GM12874 (cell line): ENCODE data around the gene NEURL2.

Source experiments
- TF ChIP-seq, protein P1 (sequence below): IDR thresholded peaks from 2 replicates; pipeline ENCODE4 v1.5.1; 2011; ENCODE audit warnings: low read depth, mild to moderate bottlenecking, control low read depth, low read length, moderate library complexity; ENCODE audit not compliant: insufficient read depth

The NEURL2 gene

DNA sequence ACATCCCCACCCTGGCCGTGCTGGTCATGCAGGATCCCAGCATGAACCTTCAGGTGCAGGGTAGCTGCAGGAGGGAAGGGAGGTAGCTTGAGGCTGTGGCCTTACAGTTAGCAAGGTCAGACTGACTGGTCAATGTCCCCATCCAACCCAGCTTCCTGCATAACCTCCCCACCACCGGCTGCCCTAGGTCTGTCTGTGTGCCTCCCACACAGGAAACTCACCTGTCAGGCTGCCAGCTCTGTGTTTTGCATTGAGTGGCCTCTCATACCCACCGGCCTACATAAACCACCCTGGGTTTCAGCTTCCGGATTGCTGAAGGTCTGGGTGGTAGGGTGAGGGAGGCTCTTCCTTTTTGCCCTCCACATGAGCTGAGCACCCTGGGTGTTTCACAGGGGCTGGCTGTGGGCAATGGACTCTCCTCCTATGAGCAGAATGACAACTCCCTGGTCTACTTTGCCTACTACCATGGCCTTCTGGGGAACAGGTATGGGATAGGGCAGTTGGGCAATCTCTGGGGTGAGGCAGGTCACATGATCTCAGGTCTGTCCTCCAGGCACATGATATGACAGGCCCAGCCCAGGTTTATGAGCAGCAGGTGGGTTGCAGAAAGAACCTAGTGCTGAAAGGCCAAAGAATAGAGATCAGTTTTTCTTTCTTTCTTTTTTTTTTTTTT is 2.0 kb upstream of the NEURL2 start:
- TF ChIP-seq, protein P1, sequence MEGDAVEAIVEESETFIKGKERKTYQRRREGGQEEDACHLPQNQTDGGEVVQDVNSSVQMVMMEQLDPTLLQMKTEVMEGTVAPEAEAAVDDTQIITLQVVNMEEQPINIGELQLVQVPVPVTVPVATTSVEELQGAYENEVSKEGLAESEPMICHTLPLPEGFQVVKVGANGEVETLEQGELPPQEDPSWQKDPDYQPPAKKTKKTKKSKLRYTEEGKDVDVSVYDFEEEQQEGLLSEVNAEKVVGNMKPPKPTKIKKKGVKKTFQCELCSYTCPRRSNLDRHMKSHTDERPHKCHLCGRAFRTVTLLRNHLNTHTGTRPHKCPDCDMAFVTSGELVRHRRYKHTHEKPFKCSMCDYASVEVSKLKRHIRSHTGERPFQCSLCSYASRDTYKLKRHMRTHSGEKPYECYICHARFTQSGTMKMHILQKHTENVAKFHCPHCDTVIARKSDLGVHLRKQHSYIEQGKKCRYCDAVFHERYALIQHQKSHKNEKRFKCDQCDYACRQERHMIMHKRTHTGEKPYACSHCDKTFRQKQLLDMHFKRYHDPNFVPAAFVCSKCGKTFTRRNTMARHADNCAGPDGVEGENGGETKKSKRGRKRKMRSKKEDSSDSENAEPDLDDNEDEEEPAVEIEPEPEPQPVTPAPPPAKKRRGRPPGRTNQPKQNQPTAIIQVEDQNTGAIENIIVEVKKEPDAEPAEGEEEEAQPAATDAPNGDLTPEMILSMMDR = no peak

DNA sequence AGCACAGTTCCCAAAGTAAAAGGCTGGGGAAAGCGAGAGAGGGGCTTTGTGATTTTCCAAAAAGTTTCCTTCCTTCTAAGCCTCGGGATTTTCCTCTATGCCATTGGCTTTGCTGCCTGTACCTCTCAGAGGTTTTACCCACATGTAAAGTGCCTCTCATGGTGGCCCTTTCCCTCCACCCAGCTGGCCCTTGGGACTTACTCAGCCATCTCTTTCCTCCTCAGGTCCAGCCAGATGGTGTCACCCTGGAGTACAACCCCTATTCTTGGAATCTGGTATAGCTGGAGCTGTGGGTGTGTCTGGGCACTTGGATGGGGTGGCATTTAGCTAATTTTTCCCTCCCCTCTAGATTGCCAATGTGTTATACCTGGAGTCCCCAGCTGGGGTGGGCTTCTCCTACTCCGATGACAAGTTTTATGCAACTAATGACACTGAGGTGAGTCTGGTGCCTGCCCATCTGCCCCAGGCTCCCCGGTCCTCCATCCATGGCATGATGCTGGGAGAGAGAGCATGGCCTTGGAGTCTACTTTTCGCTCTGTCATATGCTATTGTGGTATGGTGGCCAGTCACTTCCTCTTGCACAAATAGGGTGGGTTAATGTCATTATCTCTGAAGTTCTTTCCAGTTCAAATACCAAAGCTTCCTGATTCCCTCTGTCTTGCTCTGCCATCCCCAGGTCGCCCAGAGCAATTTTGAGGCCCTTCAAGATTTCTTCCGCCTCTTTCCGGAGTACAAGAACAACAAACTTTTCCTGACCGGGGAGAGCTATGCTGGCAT is 1.2 kb upstream of the NEURL2 start:
- TF ChIP-seq, protein P1 = no peak

DNA sequence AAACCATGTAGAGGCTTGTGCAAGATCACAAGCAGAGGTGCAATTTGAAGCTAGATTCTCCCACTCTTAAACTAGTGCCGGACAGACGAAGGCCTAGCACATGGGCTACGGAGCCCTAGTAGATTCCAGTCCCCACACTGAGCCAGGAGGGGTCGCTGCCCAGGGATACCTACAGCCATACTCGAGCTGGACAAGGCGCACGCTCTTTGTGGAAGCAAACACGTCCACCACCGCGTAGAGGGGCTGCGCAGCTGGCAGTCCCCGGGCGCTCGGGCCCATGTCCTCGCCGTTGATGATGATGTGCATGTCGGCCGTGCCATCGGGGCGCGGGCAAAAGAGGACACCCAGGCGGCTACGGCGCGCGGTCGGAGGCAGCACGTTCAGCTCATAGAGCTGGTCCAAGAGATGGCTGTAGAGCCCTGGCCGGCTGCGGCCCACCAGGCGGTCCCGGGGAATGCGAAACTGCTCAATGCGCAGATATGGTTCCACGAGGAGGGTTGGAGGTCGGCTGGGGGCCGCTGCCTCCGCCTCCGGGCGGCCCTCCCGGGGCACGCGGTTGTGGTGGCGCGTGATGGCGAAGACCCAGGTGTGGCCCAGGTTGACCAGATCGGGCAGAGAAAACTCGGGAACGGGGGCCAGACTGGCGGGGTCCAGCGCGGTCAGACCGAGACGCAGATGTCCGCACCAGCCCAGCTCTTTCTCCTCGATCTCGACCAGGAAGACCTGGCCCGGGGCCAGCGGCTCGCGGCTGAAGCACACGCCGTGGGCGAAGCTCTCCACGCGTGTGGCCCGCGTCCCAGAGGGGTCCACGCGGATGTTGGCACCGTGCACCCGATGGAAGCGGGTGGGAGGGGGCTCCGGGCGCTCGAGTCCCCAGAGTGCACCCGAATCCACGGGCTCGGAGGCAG is 677 bp downstream of the NEURL2 start:
- TF ChIP-seq, protein P1 = peak; percentile 48; the same call in 1 of the 2 replicates

DNA sequence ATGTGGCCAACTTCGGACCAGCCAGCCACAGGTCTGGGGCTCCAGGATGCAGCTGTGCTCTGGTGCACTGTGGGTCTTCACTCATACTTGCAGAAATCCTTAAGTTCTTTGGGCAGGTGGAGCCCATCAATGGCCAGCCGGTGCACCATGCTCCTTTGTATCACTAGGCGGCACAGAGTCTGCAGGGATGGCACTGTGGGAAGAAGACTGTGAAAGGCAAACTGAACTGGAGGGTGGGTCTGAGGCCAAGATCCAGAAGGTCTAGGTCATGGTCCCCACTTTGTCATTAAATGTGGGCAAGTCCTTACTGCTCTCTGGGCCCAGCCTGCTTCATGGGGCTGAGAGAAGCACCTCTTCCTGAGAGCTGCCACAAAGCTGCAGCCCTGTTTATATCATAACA is 2.3 kb downstream of the NEURL2 start:
- TF ChIP-seq, protein P1 = no peak

DNA sequence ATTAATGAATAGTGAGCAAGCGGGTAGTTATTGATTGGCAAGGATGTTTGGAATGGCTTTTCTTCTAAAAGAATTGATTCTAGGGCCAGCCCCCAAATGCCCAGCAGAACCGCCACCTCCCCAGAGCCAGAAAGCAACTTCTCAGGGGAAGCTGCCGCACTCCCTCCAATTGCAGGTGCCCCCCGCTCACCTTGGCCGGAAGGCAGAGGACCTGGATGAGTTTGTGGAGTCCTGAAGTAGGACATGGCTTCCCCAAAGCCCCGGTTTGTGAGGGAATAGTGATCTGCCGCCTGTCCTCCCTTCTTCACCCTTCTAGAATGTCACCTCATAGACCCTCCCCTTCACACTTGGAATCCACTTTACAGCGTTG is 3.7 kb downstream of the NEURL2 start, which contains the start of gene SPATA25:
SPATA25 (minus strand) TSS at position 277 of the 370 bp plus-strand sequence; CDS start at position 245, 32 bp downstream.
- TF ChIP-seq, protein P1 = no peak

DNA sequence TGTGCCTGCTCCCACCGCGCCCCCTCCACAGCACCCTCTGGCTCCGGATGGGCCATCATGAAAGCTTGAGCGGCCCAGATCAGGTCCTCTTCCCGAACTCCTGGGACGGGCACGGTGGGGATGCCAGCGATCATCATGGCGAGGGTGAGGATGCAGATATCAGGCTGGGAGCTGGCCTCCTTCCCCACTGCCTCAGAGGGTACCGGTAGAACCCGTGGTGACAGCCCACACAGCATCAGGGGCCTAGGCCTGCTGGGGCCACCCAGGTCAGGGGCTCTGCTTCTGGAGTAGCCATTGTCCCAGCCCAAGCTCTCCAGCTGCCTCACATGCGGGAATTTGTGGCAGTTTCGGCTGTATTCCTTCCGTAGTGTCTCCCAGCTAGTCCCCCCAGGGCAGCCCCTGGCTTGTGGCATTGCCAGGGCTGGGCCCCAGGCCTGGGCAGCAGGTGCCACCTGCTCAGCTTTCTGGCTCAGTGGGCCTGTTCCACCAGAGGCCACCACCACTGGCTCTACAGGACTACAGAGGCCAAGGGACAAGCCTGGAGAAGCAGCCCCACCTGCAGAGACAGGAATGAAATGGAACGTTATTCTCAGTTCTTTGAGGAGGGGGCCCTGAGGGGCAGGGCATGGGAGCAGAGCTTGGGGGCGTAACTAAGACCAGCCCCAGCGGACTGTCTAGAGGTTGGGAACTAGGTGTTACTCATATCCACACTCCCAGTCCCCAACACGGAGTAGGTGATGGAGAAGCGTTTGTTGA is 4.2 kb downstream of the NEURL2 start:
- TF ChIP-seq, protein P1 = no peak
